NCI-H446 (cell line): ENCODE results near the gene CAMKMT.
"Not testable (repeated sequence)": the region's sequence is repeated elsewhere in the genome, so short reads cannot be mapped to it uniquely, and the experiment has no call there.

Experiments used
- DNase-seq, 2 experiments: peaks; one replicate each; lab custom pipeline; 2025; lab: John Stamatoyannopoulos, UW

Gene CAMKMT

DNA sequence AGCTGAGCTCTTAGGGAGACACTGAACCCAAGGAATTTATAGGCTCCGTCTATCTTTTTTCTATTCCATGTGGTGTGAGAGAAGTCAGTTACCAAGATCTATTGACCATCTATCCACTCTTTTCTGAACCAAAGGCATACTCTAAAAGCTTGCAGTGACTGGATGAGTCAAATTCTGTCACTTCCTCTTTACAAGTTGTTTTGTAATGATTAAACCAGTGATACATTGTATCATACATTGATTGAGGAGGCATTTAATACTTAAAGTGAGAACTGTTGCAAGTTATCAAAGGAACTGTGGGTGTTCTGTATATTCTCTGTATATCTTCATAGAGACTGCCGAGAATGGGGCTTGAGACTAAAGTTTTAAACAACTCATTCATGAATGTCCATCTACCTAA lies 188.8 kb downstream of the CAMKMT start:
- no peak for DNase-seq

DNA sequence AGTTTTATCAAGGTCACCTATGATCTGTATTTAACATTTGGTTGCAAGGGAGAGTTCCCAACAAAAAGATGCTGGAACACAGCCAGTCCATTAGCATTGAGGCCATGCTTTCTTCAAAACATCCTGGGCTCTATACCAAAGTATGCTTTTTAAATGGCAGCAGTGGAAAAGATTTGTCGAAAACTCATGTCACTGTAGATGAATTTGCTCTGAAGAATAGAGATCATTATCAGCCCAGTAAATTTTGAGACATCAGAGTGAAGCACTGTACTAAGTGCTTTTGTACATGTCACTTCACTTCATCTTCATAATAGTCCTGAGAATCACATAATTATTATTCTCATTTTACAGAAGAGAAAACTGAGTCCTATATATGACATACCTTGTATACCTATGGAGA lies 189.8 kb downstream of the CAMKMT start:
- no peak for DNase-seq

DNA sequence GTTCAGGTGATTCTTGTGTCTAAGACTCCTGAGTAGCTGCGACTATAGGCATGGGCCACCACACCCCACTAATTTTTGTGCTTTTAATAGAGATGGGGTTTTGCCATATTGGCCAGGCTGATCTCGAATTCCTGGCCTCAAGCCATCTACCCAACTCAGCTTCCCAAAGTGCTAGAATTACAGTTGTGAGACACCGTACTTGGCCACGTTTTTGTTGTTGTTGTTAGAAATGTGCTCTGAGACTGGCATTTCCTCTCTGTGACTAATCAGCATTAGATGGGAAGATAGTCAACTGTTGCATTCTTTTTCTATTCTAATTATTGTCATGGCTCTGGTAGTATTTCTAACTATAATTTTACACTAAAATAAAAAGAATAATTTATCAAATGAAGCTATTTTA lies 191.7 kb downstream of the CAMKMT start:
- peak in 1 of 2 experiments; percentile 22 for DNase-seq

DNA sequence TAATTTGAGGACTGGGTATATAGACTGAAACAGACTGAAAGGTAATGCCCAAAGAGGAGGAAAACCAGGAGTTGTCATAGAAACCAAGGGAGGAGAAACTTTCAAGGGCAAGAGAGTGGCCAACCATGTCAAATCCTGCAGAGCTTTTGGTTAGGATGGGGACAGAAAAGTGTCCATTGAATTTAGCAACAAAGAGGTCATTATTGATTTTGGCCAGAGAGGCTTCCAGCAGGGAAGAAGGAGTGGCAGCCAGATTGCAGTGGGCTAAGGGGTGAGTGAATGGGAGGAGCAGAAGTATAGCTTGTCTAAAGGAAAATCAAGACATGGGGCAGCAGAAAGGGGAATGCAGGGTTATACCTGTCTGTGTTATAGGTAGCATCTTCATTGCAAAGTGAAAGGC lies 194.0 kb downstream of the CAMKMT start:
- DNase-seq, result no peak

DNA sequence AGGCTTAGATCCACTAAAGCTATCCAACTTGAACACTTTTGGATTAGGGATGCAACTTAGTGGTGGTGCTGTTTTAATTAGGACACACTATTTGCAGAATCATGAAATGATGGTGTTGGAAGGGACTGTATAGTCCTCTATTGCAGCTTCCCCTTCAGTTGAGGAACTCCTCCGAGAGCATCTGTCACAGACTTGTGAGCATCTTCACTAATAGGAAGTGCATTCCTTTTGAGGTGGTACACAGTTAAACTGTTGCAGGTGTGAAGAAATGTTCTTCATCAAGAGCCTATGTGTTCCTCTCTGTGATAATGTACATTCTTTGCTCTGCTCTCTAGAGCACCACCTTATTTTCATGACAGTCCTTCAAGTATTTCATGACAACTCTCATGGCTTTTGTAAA lies 197.4 kb downstream of the CAMKMT start:
- no peak for DNase-seq

DNA sequence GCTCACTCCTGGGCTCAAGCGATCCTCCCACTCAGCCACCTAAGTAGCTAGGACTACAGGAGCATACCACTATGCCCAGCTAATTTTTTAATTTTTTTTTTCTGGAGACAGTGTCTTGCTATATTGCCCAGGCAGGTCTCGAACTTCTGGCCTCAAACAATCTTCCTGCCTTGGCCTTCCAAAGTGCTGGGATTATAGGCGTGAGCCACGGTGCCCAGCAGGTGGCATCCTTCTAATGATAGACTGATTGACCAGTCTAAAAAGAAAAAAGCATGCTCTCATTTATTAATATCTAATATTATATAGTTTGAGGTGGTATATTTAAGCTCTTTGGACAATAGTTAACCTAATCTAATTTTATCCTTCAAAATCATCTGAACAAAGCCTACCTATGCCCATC lies 198.6 kb downstream of the CAMKMT start:
- DNase-seq, result no peak

DNA sequence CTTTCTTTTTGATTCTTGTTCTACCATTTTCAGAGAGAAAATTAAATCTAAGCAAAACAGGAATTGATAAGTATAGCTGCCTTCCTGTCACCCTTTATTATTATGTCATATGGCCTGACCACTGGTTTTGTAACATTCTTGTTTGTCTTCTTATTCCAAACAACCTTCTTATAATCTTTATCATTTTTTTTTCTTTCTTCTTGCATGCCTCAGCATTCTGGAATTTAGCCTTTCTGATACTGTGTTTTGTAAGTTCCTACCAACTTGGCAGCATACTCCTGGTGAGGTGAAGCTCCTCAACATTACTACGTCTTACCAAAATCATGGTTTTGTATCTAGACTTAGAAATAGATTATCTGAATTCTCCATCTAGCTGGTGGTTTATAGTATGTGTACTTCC lies 199.2 kb downstream of the CAMKMT start:
- DNase-seq, result no peak

DNA sequence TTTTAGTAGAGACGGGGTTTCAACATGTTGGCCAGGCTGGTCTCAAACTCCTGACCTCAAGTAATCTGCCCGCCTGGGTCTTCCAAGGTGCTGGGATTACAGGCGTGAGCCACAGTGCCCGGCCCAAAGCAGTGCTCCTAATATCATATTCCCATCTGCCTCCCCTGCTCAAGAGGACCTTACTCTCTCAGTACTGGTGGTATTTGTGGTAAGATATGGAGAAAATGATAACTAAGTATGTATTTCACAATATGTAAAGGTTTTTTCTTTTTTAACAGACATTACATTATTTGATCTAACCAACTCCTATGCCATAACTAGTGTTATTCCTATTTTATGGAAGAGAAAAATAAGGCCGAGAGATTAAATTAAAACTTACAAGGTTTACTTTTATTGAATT lies 201.0 kb downstream of the CAMKMT start:
- DNase-seq, result no peak

DNA sequence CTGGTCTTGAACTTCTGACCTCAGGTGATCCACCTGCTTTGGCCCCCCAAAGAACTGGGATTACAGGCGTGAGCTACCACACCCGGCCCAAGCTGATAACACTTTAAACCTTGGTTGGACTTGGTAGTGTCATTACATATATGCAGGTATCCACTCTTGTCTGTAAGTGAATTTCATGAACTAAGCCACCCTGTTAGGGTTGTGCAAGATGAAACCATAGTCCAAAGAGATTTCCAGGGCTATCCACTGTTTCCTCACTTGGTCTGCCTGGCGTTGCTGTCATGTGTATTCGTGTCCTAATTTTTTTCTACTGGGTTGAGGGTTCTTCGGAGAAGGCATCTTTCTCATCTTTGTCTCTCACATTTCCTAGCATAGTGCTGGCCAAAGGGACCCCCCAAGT lies 203.0 kb downstream of the CAMKMT start:
- no peak for DNase-seq

DNA sequence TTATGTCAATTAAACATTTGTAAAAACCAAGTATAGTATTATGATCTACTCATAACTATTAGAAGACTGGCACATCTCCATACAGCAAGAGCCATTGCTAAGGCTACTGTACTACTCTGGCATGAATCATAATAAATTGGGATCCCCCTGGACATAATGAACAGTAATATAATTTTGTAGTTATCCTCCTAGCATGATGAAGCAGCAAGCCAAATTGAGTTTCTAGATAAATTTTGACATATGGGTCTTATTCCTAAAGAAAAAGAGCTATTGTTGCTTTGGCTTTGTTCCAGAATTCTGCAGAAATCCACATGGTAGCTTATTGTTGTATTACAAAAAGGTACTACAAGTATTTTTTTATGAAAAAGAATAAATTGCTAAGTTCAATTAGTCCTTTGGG lies 204.3 kb downstream of the CAMKMT start:
- DNase-seq, result peak in 1 of 2 experiments; percentile 34

DNA sequence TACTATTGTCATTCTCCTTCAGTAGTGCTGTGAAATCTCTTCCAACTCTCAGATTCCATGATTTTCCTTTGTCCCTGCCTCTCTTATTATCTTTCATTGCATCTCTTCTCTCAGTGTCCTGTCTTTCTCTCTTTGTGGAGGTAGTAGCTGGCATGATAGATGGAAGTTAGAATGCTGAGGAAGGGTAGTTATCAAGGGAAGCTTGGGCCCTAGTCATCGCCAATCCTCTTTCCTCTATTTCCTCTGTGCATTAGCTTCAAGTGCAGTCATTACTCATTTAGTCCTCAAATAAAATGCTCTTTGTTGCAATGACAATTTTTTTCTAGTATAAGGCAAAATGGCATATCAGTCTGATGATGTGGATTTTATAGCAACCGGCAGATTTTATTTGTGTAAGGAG lies 207.7 kb downstream of the CAMKMT start:
- DNase-seq, result no peak

DNA sequence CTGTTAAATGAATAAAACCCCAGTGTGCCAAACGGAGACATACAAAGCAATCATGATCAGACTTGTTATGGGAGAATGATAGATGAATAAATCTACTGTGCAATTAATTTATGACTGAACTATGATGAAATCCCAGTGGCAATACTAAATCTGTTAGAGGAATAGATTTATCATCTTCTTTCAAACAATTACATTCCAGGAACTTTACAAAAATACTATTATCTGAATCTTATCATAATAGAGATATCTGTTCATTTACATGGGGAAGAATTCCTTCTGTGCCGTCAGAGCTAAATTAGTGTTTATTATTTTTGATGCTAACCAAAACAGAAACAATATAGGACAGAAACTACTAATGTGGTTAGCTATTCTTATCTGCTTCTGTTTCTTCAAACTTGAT lies 208.5 kb downstream of the CAMKMT start:
- no peak for DNase-seq

DNA sequence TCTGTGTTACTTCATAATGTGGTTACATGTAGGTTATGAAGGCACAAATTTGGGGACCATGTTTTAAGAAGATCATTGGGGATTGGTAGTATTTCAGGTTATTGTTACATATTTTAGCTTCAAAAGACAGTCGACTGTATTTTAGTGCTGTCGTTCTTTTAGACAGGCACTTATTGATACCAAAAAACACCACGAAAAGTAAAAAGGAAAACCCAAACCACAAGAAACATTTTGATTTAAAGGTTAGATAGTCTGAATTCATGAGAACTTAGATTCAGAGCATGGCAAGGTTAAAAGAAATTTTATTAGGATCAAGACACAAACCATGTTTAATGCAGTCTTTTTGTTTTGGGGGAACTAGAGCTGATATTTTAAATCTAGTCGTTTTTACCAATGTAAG lies 209.0 kb downstream of the CAMKMT start:
- no peak for DNase-seq

DNA sequence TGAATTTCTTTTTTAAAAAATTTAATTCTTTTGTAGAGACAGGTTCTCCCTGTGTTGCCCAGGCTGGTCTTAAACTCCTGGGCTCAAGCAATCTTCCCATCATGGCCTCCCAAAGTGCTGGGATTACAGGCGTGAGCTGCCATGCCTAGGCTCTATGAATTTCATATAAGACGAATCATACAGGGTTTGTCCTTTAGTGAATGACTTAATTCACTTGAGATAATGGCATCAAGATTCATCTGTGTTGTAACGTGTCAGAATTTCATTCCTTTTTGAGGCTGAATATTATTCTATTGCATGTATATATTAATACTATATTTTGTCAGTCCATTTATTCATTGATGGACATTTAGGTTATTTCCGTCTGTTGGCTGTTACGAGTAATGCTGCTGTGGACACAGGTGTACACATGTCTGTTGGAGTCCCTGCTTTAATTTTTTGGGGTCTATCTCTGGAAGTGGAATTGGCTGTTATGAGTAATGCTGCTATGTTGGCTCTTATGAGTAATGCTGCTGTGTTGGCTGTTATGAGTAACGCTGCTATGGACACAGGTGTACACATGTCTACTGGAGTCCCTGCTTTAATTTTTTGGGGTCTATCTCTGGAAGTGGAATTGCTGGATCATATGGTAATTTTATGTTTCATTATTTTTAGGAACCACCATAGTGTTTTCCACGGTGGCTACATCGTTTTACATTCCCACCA lies 210.6 kb downstream of the CAMKMT start:
- DNase-seq, result no peak

DNA sequence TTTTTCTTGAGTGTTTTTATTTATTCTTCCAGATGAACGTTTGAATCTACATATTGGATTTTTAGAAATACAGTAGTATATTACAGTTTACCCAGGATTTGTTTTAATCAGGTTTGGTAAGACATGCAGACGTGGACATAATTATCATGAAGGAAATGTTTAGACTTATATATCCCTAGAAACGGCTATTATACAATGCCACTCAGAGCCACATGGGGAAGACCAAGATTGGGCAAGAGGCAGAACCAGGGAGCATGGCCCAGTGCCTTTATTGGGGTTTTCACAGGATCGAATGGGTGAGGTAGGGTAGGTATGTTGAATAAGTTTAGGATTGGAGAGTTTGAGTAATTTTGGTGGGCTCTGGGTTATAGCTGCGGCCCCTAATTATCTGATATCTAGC lies 212.2 kb downstream of the CAMKMT start:
- DNase-seq, result no peak

DNA sequence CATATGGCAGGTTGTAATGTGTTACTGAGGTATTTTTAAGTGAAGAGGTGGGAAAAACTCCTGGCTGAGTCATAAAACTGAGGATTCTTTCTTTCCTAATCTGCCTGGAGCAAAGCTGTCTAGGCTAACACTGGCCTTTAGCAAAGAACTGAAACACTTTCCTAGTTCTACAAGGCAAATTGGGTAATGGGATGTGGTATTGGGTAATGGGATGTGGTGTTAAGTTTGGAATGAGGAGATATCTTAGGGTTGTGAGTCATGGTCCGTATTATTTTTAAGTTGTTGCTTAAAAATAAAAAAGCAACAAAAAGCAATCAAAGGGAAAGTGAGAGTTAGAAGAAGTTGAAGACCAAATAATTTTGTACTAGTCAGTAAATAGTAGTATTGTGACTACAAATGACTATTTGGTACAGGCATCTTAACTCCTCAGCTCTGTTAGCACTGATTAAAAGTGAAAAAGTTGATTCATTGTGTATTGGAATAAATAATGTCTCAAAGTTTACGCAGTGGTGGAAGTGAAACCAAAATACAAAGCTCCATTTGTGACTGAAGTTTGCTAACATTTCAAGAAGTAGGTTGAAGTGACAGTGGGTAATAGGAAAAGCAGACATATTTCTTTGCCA lies 216.8 kb downstream of the CAMKMT start:
- DNase-seq, result no peak

DNA sequence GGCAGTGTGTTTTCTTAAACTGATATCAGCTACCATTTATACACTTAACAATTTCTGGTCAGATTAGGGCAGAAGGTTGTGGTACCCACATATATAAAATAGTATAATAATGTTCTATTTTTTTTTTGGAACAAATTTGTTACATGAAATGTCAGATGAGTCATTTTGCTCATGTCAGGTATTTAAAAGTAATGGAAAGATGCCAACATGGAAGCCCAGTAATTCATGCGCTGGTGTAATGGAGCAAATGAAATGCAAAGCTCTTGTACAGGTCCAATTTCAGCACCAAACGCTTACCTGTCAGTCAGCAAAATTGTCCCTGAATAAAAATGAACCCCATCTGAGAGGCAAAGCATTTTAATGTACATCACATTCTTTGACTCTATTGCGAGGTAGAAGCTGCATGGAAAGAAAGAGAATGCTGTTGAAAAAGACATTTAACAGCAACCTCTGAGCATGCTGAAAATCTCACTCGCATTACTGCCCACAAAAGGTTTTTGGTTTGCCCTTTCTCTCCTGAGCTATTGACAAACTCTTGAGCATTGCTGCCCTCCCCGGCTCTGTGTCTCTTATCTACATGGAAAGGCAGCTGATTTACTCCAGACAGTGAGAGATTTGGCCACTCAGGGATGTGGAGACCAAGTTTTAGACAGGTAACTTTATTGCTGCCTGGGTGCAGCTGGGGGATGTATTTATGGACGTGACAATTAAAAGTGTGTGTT lies 217.5 kb downstream of the CAMKMT start:
- no peak for DNase-seq

DNA sequence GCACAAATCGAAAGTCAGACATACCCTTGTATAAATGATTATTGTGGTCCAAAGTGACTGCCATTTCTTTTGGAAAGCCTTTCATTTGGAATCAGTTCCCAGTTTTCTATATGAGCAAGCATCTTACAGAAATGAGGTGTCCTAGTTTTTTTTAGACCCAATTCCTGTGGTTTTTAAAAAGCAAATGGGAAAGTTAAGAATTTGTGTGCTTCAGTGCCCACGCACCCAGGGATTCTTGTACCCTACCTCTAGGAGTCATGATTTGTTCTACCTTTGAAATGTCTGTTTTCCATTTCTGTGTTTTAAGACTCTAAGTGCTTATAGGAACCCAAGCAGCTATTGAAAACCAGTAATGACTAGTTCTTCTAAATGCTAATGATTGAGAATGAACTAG lies 218.1 kb downstream of the CAMKMT start:
- DNase-seq, result no peak

DNA sequence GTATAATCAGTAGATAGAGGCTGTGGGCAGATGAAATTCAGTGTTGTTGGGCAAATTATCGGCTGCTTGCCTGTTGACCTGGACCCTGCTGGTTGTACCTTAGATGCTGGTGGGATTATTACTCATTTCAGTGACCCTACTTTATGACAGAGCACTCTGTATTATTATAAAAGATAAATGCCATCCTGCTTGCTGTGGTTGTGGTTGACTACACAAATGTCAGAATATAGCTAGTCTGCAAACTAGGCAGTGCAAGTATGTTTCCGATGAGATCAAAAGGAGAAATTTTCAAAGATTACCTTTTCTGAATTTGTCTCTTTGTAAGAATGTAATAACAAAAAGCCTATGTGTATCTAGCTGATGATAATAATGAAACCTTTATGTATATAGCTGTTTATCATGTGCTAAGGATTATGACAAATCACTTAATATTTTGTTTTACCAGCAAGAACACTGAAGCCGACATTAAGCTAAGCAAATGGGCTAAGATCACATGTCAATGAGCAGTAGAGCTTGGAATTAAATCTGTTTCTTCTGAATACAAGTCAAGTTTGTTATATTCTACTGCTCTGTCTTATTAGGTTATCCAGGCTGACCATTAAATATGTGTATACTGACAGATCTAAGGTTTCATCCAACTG lies 219.2 kb downstream of the CAMKMT start:
- DNase-seq, result no peak

DNA sequence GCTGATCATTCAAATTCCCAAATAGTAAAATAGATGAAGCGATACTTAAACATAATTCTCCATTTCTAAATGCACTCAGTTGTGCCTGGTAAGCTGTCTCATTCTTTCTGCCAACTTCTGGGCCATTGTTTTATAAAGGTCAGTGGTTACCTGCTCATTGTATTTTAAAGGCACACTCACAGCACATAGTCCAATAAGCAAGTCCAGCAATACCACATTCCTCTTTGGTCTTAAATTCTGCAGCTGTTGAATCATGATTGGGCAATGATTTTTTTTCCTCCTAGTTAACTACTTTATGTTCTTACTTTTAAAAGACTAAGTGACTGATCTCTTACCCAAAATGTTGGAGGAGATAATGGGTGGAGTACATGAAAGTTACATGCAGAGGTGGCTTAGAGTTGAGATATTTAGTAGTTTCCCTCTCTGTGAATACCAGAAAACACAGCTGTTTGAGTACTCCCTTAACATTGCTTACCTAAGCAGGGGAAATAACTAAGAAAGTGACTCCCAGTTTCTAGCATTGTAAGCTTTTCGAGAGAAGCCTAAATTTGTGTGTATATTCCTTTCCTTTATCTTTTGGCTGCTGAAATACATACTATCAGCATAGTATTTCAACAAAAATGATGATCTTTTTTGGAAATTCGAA lies 220.7 kb downstream of the CAMKMT start:
- no peak for DNase-seq

DNA sequence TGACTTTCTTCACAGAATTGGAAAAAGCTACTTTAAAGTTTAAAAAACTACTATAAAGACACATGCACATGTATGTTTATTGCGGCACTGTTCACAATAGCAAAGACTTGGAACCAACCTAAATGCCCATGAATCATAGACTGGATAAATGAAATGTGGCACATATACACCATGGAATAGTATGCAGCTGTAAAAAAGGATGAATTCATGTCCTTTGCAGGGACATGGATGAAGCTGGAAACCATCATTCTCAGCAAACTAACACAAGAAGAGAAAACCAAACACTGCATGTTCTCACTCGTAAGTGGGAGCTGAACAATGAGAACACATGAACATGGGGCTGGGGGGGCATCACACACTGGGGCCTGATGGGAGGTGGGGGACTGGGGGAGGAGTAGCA lies 233.9 kb downstream of the CAMKMT start:
- DNase-seq, result not testable (repeated sequence)

DNA sequence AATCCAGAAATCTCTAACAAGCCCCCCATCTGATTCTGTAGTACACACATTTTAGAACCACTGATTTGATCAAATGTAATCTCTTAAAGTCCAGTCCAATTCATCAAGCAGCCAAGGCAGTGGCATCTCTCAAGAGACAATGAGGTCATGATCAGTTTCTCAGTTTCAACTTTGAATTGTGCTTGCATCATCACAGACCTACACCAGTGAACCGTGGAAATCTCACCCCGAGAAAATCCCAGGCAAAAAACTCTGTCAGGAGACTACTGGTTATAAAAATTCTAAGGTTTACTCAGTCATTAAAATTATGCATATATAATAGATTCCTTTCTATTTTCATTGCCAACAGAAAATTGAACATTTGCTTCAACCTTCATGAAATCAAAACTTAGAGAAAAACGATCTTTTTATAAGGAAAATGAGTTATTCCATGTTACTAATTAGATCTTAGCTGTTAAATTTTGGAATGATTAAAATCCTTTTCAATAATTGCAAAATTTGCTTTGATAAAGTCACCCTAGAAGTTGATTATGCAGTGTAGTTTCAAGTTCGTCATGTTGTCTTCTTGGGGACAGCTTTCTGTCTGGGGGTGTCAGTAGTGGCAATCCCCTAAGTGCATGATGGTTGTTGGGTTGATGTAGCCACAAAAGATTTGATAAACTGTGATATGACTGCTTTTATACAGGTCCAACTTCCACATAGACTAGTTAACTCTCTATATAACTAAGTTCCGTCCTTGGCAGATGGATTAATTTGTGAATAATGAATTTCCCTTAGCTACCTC lies 235.0 kb downstream of the CAMKMT start:
- DNase-seq, result no peak
